K562 (cell line): ENCODE data around the gene CLEC3B. TPM values are rescaled to one million over a fixed set of nuclear protein-coding genes. Genes with fewer than 3 reads are reported as not detected.

Source experiments
- ATAC-seq: fragments of 200-7000 bp; cut with Tn5 transposase; 3 replicates; pipeline ENCODE4 v1.9.1; 2020; ENCODE audit warnings: moderate library complexity
- BruUV-seq: library from RNA; stranded (reverse); fragments of 400-500 nt; replicated peaks from 2 replicates; lab custom pipeline; 2021; lab: Mats Ljungman, UMichigan
- CTCF ChIA-PET: fragments of 300-600 bp; formaldehyde crosslinking; extraction: SDS; loops from one replicate; lab custom pipeline; 2021; ENCODE audit warnings: low intra/inter-chr PET ratio; lab: Yijun Ruan, JAX
- POLR2A ChIA-PET: fragments of 300-600, 350-650 bp; sonication (Branson Sonifier 250); formaldehyde crosslinking; extraction: SDS; loops from one replicate; lab custom pipeline; 2021; ENCODE audit warnings: antibody characterized with exemption, inconsistent platforms; lab: Yijun Ruan, JAX
- DNase-seq, 4 experiments: peaks; one replicate each; pipeline versions ENCODE4 v3.0.0 to v3.0.0-alpha.2; 2011 to 2018; ENCODE audit warnings: low spot score in 3 of 4, mixed read lengths in 3 of 4; ENCODE audit errors: extremely low read depth in 1 of 4
- FAIRE-seq: peaks from 2 replicates; lab custom pipeline; 2011; peaks lifted over from hg19 to GRCh38; lab: Jason Lieb, UNC
- H2AFZ ChIP-seq: 2 replicates; pipeline ENCODE4 v1.6.0; 2011; ENCODE audit warnings: low read depth, low read length, control low read depth, inconsistent platforms
- H3K27ac ChIP-seq: fragments of 200-600 bp; 3 replicates; pipeline ENCODE4 v1.8.0; 2011; ENCODE audit warnings: low read depth, mild to moderate bottlenecking, control low read depth, inconsistent platforms, low read length, moderate library complexity, mixed read lengths; ENCODE audit errors: extremely low read depth
- H3K27me3 ChIP-seq, 2 experiments: fragments of 300-600 bp in 1 of 2; 2 replicates in 1 of 2; 3 replicates in 1 of 2; pipeline versions ENCODE4 v1.6.0 to v1.8.0; 2011; ENCODE audit warnings: inconsistent platforms in 2 of 2, low read length in 2 of 2, mild to moderate bottlenecking in 1 of 2, mixed read lengths in 1 of 2, moderate library complexity in 1 of 2; ENCODE audit not compliant: control insufficient read depth in 2 of 2, insufficient read depth in 2 of 2
- H3K36me3 ChIP-seq: fragments of 300-600 bp; 3 replicates; pipeline ENCODE4 v1.8.0; 2011; ENCODE audit warnings: mild to moderate bottlenecking, low read length, inconsistent platforms; ENCODE audit not compliant: control insufficient read depth, insufficient read depth
- H3K4me1 ChIP-seq, 2 experiments: fragments of 200-600 bp in 1 of 2; replicated peaks in 1 of 2; 2 replicates in 1 of 2; 3 replicates in 1 of 2; pipeline versions ENCODE4 v1.5.1 to v1.8.0; 2011; ENCODE audit warnings: inconsistent platforms in 2 of 2, low read length in 2 of 2, mild to moderate bottlenecking in 1 of 2, mixed read lengths in 1 of 2, moderate library complexity in 1 of 2; ENCODE audit not compliant: control insufficient read depth in 2 of 2, insufficient read depth in 2 of 2
- H3K4me2 ChIP-seq: 2 replicates; pipeline ENCODE4 v1.6.1; 2011; ENCODE audit warnings: low read length, control low read depth, inconsistent platforms, mixed read lengths; ENCODE audit not compliant: insufficient read depth
- H3K4me3 ChIP-seq: fragments of 200-600 bp; sonication (generic), shearing (Covaris generic); 2 replicates; pipeline ENCODE4 v1.5.1; 2016; ENCODE audit warnings: control low read depth, inconsistent platforms
- H3K79me2 ChIP-seq: fragments of 200-600 bp; 3 replicates; pipeline ENCODE4 v1.8.0; 2011; ENCODE audit warnings: low read length, inconsistent platforms; ENCODE audit not compliant: control insufficient read depth, insufficient read depth
- H3K9ac ChIP-seq, 2 experiments: 2 replicates each; pipeline versions ENCODE4 v1.6.0 to v1.6.1; 2011; ENCODE audit warnings: low read depth in 2 of 2, low read length in 2 of 2, control low read depth in 1 of 2, inconsistent platforms in 1 of 2, mild to moderate bottlenecking in 1 of 2, mixed read lengths in 1 of 2; ENCODE audit not compliant: insufficient read depth in 1 of 2
- H3K9me1 ChIP-seq: one replicate; pipeline ENCODE4 v1.6.0; 2011; ENCODE audit warnings: inconsistent platforms, mild to moderate bottlenecking, low read length, moderate library complexity; ENCODE audit not compliant: control insufficient read depth, insufficient read depth
- H3K9me3 ChIP-seq: replicated peaks from 2 replicates; pipeline ENCODE4 v1.5.1; 2011; ENCODE audit warnings: low read depth, low read length, inconsistent platforms; ENCODE audit not compliant: control insufficient read depth, insufficient read depth
- H4K20me1 ChIP-seq: replicated peaks from 2 replicates; pipeline ENCODE4 v1.6.1; 2011; ENCODE audit warnings: low read length, inconsistent platforms, mixed read lengths; ENCODE audit not compliant: control insufficient read depth, insufficient read depth
- E2F5 ChIP-seq: sonication (generic); formaldehyde crosslinking; IDR thresholded peaks from 2 replicates; pipeline ENCODE4 v1.8.0; 2022; ENCODE audit warnings: mild to moderate bottlenecking, missing genetic modification reagents
- MYC ChIP-seq, 2 experiments: fragments of 250-450 bp in 1 of 2; sonication (Bioruptor Pico) in 1 of 2; IDR thresholded peaks; 2 replicates each; pipeline versions ENCODE4 v1.5.1 to v1.6.1; 2012 to 2021; ENCODE audit warnings: low read depth in 2 of 2, borderline replicate concordance in 1 of 2, improper control_type of control experiment in 1 of 2, low read length in 1 of 2, mild to moderate bottlenecking in 1 of 2, moderate library complexity in 1 of 2
- SREBF1 ChIP-seq: fragments of 150-350 bp; IDR thresholded peaks from 2 replicates; pipeline ENCODE4 v1.6.1; 2014; ENCODE audit warnings: antibody characterized with exemption, low read depth, low read length, borderline replicate concordance
- TAL1 ChIP-seq: fragments of 450-650 bp; IDR thresholded peaks from 2 replicates; pipeline ENCODE4 v1.6.1; 2016; ENCODE audit warnings: mild to moderate bottlenecking
- TBL1XR1 ChIP-seq, 2 experiments: IDR thresholded peaks; 2 replicates each; pipeline ENCODE4 v1.6.1; 2012; ENCODE audit warnings: improper control_type of control experiment in 2 of 2, low read length in 2 of 2, mild to moderate bottlenecking in 1 of 2
- TEAD4 ChIP-seq, 2 experiments: sonication (generic) in 1 of 2; formaldehyde crosslinking in 1 of 2; IDR thresholded peaks; 2 replicates each; pipeline versions ENCODE4 v1.6.1 to v1.8.0; 2012 to 2022; ENCODE audit warnings: borderline replicate concordance in 1 of 2, inconsistent platforms in 1 of 2, low read length in 1 of 2, mild to moderate bottlenecking in 1 of 2, missing genetic modification reagents in 1 of 2
- WHSC1 ChIP-seq: IDR thresholded peaks from one replicate; pipeline ENCODE4 v1.6.1; 2012; ENCODE audit warnings: low read length, control low read depth, inconsistent platforms
- WGBS: fragments of 100-300 bp; shearing (Covaris generic); methylation state at CpG from one replicate; pipeline ENCODE4 v1.1.6; 2016; ENCODE audit warnings: low coverage, mixed read lengths; ENCODE audit not compliant: insufficient coverage; ENCODE audit errors: missing lambda C conversion rate; 5-methylcytosine and 5-hydroxymethylcytosine counted together
- in situ Hi-C: fragments of 300-500 bp; cut with MboI; formaldehyde crosslinking; loops from 4 replicates; pipeline ENCODE4 v1.15.0; 2018; ENCODE audit warnings: inconsistent platforms, mixed read lengths
- intact Hi-C: fragments of 100-400 bp; cut with micrococcal nuclease; formaldehyde crosslinking; loops from 2 replicates; pipeline ENCODE4 v1.14.2; 2022
- polyA plus RNA-seq, 8 experiments: library from polyadenylated mRNA; depleted of rRNA in 4 of 8; stranded (reverse) in 5 of 8; unstranded in 3 of 8; fragments of >200 nt; fragmentation: Nextera tagmentation in 2 of 8; fragmentation: Illumina TruSeq in 1 of 8; extraction: Ambion mirVana in 2 of 8; extraction: Trizol in 1 of 8; gene quantifications; 2 replicates each; pipeline versions ENCODE4 v1.2.1 to v1.2.3, GENCODE V29; 2011 to 2014; ENCODE audit warnings: inconsistent platforms in 1 of 8, missing spikeins in 1 of 8
- total RNA-seq, 7 experiments: library from RNA; depleted of rRNA in 6 of 7; stranded (reverse); fragments of >200 nt in 6 of 7; fragmentation: Illumina TruSeq in 2 of 7; extraction: Trizol in 2 of 7; gene quantifications; 2 replicates each; pipeline versions ENCODE4 v1.2.1 to v1.2.3, GENCODE V29; 2011 to 2021; ENCODE audit warnings: low replicate concordance in 1 of 7

Gene CLEC3B
- total and polyA plus RNA-seq, 9 of the 15 experiments (the other 6 are each of a cell fraction or from before 2014, with no cell fraction given): not detected

- no peak overlapping the region for H3K9ac ChIP-seq
- ChIA-PET POLR2A (interaction anchor here (1.0 kb wide), 1 partner anchor 14 kb away, joined by 3 read pairs; no protein-coding TSS in a partner anchor), CTCF (no interaction called here)
- no peaks in the 10 kb centered on the region for H4K20me1 ChIP-seq
- H3K4me1 ChIP-seq: no peaks in the 10 kb centered on the region
- no peak overlapping the region for H3K4me3 ChIP-seq
- no peaks in the 10 kb centered on the region for H3K79me2 ChIP-seq
- DNase-seq (no peak), FAIRE-seq (no peak), ATAC-seq (no peak)
- intact Hi-C loops (no loop called here), in situ Hi-C loops (no loop called here)
- no peak overlapping the region for H2AFZ ChIP-seq
- TF ChIP-seq TBL1XR1 (IDR thresholded peaks at IDR 0.05; ENCODE audit: low read length in 2 of 2): no peak
- no peak for TF ChIP-seq MYC (IDR thresholded peaks at IDR 0.05; ENCODE audit: low read depth, low read length)
- TF ChIP-seq MYC (CRISPR knock-in tag; IDR thresholded peaks at IDR 0.05; ENCODE audit: borderline replicate concordance, low read depth): no peak
- TF ChIP-seq TEAD4 (IDR thresholded peaks at IDR 0.05; ENCODE audit: low read length): no peak
- no peak for TF ChIP-seq TEAD4 (CRISPR knock-in tag; IDR thresholded peaks at IDR 0.05; ENCODE audit: borderline replicate concordance)
- no peak for TF ChIP-seq TAL1
- TF ChIP-seq WHSC1: no peak
- no peak for TF ChIP-seq E2F5
- no peak for TF ChIP-seq SREBF1
- WGBS: 89% methylated on average over 3 of the region's 3 CpGs
- no TSS peak for BruUV-seq
- H3K9me1 ChIP-seq: no peaks in the 10 kb centered on the region
- H3K27ac ChIP-seq: no peak overlapping the region
- H3K36me3 ChIP-seq: peaks cover 86% of the 10 kb centered on the region
- no peaks in the 10 kb centered on the region for H3K27me3 ChIP-seq
- no peak overlapping the region for H3K4me2 ChIP-seq
- no peaks in the 10 kb centered on the region for H3K9me3 ChIP-seq
These were observed 24.4 kb upstream of the CLEC3B start for GRCh38 chr3:45001738-45002137.
